Measurements from ENCODE around the gene WASHC4. TPM values are rescaled to one million over a fixed set of nuclear protein-coding genes. Genes with fewer than 3 reads are reported as not detected.

Gene WASHC4
- total RNA-seq, 1 donor from 2014 or later = 66.7 TPM

DNA sequence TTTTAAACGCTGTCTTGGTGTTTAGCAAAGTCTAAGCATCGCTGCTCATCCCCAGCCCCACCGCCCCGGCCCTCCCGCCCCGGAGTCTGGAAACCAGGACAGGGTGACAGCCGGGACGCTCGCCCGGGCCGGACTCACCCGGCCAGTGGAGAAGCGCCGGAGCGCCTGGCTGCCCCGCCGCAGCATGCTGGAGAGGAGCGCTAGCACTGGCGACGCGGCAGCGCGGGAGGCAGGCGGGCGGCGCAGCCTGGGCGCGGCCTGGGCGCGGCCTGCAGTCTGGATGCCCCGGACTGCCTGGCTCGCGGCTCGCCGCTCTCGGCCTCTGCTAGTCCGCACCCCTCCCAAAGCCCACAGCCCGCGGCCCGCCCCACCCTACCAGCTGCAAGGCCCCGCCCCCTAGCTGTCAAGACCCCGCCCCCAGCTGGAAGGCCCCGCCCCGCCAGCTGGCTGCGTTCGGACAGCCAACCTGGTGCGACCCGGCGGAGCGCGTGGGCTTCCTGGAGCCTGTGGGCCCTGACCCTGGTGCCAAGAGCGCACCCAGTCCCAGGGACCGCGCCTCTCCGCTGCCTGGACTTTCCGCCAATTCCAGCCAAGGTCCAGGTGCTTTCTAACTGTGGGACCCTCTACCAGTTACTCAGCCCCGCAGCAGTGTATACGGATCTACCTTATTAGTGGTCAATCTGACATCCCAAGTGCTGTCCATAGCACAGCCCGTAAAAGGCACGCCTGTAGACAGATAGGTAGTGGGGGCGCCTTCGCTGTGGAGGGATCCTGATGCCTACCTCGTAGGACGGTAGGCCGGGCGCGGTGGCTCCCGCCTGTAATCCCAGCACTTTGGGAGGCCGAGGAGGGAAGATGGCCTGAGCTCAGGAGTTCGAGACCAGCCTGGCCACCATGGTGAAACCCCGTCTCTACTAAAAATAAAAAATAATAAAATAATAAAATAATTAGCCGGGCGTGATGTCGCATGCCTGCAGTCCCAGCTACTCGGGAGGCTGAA, 23.0 kb upstream of the WASHC4 start, which contains the start of gene ALDH1L2:
TSS of gene ALDH1L2 (minus strand) at position 208 of the 1,000 bp plus-strand sequence. CDS start at position 186, 22 bp downstream.
- intact Hi-C loops (cut with DNase I) = no loop called here
- peak; percentile 92 for DNase-seq
- H3K4me1 ChIP-seq = peaks cover 3% of the 10 kb centered on the region
- H3K9me3 ChIP-seq = no peaks in the 10 kb centered on the region
- TF ChIP-seq CTCF (IDR thresholded peaks at IDR 0.05) = no peak
- no peaks in the 10 kb centered on the region for H3K27me3 ChIP-seq
- peak within 1 kb of the TSS; percentile 59 for H3K4me3 ChIP-seq
- peak; percentile 98 for ATAC-seq
- no peaks in the 10 kb centered on the region for H3K36me3 ChIP-seq
- H3K27ac ChIP-seq = peak within 1 kb of the TSS; percentile 53

GRCh38 chr12:105085501-105085900, 22.0 kb upstream of the WASHC4 start:
- Histone ChIP-seq H3K27me3 (no peaks in the 10 kb centered on the region), H3K36me3 (no peaks in the 10 kb centered on the region), H3K9me3 (no peaks in the 10 kb centered on the region), H3K27ac (no peak overlapping the region), H3K4me1 (peaks cover 3% of the 10 kb centered on the region), H3K4me3 (no peak overlapping the region)
- no peak for ATAC-seq
- intact Hi-C loops (cut with DNase I) = no loop called here
- TF ChIP-seq CTCF (IDR thresholded peaks at IDR 0.05) = no peak
- no peak for DNase-seq

DNA sequence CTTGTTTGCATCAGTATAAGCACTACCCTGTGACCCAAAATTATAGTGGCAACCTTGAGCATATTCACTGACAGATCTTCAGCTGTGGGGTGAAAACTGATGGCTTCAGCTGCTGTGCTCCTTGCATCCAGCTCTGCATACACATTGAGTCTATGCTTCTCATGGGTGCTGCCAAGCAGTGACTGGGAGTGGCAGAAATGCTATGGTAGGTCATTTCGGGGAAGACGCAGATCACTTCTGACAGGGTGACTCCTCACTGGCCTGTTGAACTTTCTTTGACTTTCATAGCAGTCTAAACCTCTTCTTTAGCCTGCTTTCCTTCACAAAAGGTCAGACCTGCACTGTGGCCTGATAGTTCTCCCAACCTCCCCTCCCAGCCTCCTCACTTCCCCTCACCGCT, 17.7 kb upstream of the WASHC4 start:
- no peak for ATAC-seq
- H3K4me1 ChIP-seq = no peaks in the 10 kb centered on the region
- no peak overlapping the region for H3K27ac ChIP-seq
- H3K9me3 ChIP-seq = no peaks in the 10 kb centered on the region
- H3K27me3 ChIP-seq = no peaks in the 10 kb centered on the region
- DNase-seq = no peak
- intact Hi-C loops (cut with DNase I) = no loop called here
- no peak overlapping the region for H3K4me3 ChIP-seq
- no peaks in the 10 kb centered on the region for H3K36me3 ChIP-seq
- no peak for TF ChIP-seq CTCF (IDR thresholded peaks at IDR 0.05)

- Histone ChIP-seq H3K4me1 (no peaks in the 10 kb centered on the region), H3K27ac (no peak overlapping the region), H3K4me3 (no peak overlapping the region), H3K9me3 (peaks cover 2% of the 10 kb centered on the region), H3K27me3 (no peaks in the 10 kb centered on the region), H3K36me3 (no peaks in the 10 kb centered on the region)
- intact Hi-C loops (cut with DNase I) = no loop called here
- no peak for TF ChIP-seq CTCF (IDR thresholded peaks at IDR 0.05)
- ATAC-seq = no peak
- no peak for DNase-seq
Observed at GRCh38 chr12:105090361-105090760, 17.2 kb upstream of the WASHC4 start.

GRCh38 chr12:105091476-105092206, 15.9 kb upstream of the WASHC4 start:
- Histone ChIP-seq H3K9me3 (peaks cover 8% of the 10 kb centered on the region), H3K27ac (no peak overlapping the region), H3K4me1 (no peaks in the 10 kb centered on the region), H3K27me3 (no peaks in the 10 kb centered on the region), H3K4me3 (no peak overlapping the region), H3K36me3 (no peaks in the 10 kb centered on the region)
- DNase-seq (no peak), ATAC-seq (no peak)
- no peak for TF ChIP-seq CTCF (IDR thresholded peaks at IDR 0.05)
- intact Hi-C loops (cut with DNase I) = no loop called here
